GM21526 (cell line): ENCODE results near the gene DPYD.
A peak's percentile ranks its signal among the peaks of the same experiment; 100 is the strongest.

Experiments
- ATAC-seq: cut with Tn5 transposase; IDR thresholded peaks from one replicate; pipeline ENCODE4 v1.9.1; 2021; ENCODE audit warnings: moderate library complexity; ENCODE audit not compliant: unreplicated experiment, low FRiP score

The DPYD gene

GRCh38 chr1:97920832-97921571 lies at the start of gene DPYD:
TSS of gene DPYD (minus strand) at chr1:97921034. CDS start at chr1:97920922, 112 bp downstream.
- peak; percentile 88 for ATAC-seq

- no peak for ATAC-seq
Observed at GRCh38 chr1:97960470-97960869, 39.6 kb upstream of the DPYD start.

DNA sequence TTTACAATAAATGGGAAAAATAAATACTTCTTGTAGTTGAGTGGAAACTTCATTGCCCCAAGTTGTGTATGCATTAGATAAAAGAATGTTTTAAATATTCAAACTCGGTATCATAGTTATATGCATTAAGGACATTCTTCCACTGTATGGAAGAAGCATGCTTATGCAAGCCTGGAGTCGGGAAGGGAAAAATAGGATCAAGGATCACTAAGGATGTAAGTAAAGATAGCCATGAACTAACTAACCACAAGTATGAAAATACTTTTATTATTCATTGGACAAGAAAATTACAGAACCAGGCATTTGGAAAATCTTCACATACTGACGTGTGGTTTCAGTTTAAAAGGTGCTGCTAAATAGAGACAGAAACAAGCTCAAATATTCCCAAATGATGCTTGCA lies 26.9 kb upstream of the DPYD start:
- ATAC-seq = no peak

DNA sequence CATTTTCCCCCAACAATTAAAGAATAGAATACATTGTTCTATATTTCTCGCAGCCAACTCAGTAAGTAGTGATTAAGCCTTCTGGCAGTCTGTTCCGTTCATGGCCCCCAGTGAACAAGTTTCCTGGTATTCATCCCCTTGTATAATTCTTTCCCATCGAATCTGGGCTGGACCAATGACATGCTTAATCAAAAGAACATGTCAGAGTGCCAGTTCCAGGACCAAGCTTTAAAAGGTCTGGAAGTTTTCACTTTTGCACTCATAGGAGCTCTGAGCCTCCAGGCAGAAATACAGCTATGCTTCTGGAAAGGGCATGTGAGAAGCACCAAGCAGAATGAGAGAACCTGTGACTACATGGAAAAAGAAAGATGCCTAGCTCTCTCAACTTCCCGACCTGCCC lies 22.5 kb upstream of the DPYD start:
- no peak for ATAC-seq

GRCh38 chr1:97942161-97943123 lies 21.6 kb upstream of the DPYD start:
- no peak for ATAC-seq

- no peak for ATAC-seq
Observed at GRCh38 chr1:97938285-97938642, 17.4 kb upstream of the DPYD start.

DNA sequence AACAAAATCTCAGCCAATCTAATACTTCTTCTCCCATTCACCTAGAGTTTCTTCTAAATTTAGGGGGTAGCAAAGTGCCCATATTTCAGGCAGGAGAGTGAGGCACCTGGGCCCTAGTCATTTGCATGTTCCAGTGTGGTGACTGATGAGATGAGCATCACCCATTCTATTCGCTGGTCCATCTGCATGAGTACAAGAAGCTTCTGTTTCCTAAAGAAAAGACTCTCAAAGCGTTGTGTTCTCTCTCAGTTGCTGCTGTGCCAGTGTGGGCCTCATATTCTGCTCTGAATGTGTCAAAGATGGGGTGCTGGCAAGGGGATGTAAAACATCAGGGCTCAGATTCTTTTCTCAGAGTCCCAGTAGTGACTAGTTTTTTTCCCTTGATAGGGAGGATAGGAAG lies 16.1 kb upstream of the DPYD start:
- ATAC-seq = no peak

DNA sequence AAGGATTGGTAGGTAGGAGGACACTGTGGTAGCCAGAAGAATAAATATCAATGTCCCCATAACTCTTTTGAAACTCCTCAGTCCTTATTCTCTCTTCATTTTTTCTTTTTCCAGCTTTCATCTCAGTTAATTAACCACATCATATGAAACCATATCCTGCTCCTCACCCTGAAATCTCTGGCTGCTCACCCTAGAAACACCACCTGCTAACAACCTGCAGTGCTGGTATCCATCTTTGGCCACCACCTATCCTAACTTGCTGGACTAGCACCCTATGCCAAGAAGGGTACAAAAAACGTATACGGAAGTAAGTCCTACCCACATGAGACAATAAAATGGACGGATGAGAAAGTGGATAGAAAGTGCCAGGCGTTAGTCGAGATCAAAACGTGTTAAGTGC lies 13.7 kb upstream of the DPYD start:
- ATAC-seq = no peak

DNA sequence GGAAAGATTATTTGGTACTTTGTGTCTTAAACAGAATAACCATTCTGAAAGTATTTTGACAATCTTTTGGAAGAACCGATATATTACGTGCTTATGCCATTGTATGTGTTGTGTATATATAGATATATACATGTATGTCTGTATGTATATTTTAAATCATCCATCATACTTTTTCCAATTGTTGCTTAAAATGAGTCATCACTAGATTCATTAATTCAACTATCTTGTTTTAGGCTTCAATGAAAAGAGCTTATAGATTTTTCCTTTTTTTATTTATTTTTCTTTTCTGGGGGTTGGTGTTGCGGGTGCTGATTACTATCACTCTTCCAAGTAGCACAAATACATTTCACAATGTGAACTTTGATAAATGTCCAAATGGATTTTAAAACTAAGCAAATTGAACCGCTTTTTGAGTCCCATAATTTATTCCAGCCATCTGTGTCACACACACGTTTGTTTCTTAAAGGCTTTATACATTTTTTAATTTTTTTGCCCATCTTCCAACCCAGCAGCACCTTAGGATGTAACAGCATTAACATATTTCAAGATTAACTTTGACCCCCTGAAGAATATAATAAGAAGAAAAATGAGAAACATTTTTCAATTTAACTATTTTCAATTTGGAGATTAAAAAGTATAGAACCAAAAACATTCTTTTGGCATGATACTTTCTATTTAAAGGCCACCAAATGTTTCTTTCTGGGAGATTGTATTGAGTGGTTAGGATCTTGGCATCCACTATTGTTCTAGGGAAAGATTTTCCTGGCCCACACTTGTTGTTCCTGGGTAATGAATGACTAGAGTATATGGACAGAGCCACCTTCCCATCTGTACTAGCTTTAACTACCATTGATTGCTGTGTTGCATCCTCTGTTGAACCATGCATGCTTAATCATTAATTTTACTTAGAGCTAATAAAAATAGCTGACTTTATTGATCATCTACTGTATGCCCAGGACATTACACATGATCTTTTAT lies 9.3 kb upstream of the DPYD start:
- ATAC-seq = no peak

DNA sequence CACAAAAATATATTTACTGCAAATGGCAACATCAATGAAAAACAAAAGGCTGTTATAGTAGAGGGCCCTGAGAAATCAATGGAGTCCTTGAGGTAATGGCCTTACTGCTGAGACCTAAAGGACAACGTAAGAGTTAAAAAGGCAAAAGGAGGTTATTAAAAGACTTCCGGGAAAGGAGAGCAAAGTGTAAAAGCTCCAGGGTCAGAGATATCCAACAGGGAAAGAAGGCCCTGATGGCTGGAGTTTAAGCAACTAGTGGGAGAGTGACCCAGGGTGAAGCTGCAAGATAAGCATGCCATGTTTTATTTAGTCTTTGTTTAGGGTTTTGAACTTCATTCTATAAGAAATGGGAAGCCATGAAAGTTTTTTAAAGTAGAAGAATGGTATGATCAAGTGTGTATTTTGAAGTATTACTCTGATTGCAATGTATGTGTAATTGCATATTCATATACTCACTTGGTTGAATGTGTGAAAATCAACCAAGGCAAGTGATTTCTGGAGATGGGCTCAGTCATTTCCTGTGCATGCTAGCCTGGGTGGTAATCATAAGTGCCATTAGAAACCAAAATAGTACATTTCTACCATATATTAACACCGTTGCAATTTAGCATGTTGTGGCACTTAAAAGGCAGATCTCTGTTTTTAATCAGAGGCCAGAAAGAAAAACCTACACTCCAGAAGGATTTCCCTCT lies 5.3 kb upstream of the DPYD start:
- ATAC-seq = no peak

DNA sequence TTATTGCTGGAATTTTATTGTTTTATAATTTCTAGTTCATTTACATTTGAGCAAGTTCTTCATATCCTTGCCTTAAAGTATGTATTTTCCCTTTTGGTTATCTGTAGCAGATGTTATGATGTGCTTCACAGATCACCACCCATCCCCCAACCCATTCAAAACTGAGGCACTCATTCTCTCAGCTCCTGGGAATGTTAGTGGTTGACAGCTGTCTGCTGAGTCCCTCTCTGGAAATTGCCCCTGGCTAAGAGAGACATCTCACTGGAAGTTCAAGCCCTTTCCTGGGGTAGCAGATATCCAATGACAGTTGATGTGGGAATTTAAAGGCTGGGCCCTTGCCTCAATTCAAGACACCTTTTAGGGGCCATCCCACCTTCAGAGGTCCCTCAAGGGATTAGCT lies 4.3 kb upstream of the DPYD start:
- ATAC-seq = no peak

DNA sequence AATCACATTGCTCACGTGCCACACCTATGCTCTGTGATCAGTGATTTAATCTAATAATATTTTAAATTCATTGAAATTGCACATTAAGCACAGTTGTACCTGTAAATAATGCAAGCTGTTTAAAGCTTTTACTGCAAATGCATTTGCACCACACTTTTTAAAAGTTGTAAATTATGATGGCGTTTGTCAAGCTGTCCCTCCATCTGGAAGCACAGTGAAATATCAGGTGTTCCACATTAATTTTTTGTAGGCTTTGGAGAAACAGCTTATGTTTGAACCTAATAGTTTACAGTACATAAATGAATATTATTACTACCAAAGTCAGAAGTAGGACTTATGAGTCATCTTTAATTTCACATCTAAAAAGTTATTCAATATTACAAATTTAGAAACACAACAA lies 3.0 kb upstream of the DPYD start:
- ATAC-seq = no peak

DNA sequence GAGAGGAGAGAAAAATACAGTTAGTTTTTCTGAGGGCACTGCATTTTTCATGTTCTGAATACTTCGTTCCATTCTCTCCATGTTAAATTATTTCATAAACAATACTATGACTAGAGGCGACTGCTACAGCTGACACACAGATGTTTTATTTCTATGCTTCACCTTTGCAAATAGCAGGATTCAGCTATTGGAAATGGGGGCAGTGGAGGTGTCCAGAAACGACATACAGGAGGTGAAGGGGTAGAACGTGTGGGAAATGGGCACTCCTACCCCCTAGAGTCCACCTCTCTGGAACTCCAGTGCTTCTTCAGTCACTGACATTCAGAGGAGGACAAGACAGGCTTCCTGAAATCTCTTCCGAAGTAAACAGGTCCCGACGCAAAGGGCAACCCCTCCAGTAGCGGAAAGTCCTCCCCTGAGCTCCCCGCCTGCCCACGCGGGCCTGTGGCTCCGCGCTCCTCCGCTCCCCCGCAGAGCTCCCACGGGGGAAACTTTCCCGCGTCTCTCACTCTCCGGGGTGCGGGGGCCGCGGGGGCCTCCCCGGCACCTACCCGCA lies 480 bp downstream of the DPYD start:
- peak; percentile 31 for ATAC-seq

GRCh38 chr1:97919585-97920261 lies 1.1 kb downstream of the DPYD start:
- no peak for ATAC-seq

DNA sequence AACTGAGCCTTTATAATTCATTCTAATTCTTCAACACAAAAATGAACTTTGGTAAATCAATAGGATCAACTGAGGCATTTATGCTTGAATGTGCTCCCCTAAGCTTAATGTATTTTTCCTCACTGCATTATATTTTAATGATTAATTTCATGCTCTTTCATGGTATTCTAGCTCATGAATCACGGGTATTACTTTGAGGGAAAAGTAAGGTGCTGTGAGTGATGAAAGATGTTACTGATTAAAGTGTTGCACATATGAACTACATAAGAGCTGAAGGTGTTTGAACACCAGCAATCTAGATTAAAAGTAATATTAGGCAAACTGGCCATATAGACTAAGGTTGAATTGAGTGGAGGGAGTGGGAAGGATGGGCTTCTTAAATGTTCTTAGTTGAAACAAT lies 1.9 kb downstream of the DPYD start:
- no peak for ATAC-seq

DNA sequence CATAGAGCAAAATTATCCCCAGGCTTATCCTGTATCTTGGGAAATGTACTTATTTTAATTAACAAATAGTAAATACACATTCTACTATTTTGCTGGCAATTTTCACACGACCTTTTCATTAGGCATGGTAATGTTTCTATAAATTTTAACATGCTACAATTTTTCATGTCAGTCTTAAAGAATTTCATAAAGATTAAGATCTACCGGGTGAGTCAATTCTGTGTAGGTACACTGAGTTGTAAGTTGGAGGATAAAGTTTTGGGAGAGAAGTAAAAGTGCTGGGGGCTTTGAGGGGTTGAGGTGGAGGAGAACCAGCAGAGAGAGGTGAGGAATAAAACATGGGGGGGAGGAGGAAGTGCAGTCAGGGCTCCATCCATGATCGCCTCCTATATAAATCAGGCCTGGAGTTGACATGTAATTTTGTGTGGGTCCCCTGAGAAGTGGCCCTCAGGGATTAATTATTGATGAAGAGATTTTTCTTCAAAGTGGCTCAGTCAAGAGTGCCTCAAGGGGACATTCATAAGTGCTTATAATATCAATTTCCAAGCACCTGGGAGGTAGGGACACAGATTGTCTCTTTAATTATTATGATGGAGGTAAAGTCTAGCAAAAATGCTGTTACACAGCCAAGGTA lies 7.2 kb downstream of the DPYD start:
- ATAC-seq = no peak

GRCh38 chr1:97911266-97912215 lies 9.3 kb downstream of the DPYD start:
- no peak for ATAC-seq

- no peak for ATAC-seq
Observed at GRCh38 chr1:97909266-97909665, 11.6 kb downstream of the DPYD start.
